ENCODE results near the gene CHDH.
A peak's percentile ranks its signal among the peaks of the same experiment; 100 is the strongest.

The CHDH gene

DNA sequence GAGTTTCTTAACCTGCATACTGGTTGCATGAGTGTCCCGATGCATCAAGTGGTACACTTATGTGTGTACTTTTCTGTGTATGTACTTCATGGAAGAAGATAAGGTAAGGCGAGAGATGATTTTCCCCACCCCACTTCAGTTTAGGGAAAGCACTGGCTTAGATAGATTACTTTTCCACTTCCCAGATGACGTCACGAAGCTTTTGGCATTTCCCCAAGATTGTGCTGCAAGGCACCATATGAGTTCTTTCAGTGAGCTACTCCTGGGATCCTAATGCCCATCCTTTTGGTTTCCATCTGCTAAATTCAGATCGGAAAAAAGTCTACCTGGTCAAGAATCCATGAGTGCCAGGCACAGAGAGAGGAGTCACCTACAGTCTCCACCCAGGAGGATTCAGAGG, 4.7 kb upstream of the CHDH start:
- Histone ChIP-seq H3K9ac (ENCODE audit: low read depth in 1 of 2, low read length in 2 of 2) (no peak overlapping the region), H3K4me3 (ENCODE audit: low read length in 2 of 2) (no peak overlapping the region), H3K27ac (ENCODE audit: low read depth in 2 of 2, low read length in 2 of 2) (no peak overlapping the region), H3K36me3 (ENCODE audit: control insufficient read depth in 2 of 2, insufficient read depth in 2 of 2, low read length in 2 of 2) (no peaks in the 10 kb centered on the region), H3K27me3 (ENCODE audit: control insufficient read depth in 2 of 2, insufficient read depth in 2 of 2, low read length in 2 of 2) (peaks cover 0 to 3% of the 10 kb centered on the region in 2 donors), H3K9me3 (ENCODE audit: control insufficient read depth in 2 of 2, low read length in 2 of 2) (no peaks in the 10 kb centered on the region), H3K4me1 (ENCODE audit: control insufficient read depth in 2 of 2, insufficient read depth in 2 of 2, low read length in 2 of 2) (peaks cover 5% of the 10 kb centered on the region in 2 donors)

DNA sequence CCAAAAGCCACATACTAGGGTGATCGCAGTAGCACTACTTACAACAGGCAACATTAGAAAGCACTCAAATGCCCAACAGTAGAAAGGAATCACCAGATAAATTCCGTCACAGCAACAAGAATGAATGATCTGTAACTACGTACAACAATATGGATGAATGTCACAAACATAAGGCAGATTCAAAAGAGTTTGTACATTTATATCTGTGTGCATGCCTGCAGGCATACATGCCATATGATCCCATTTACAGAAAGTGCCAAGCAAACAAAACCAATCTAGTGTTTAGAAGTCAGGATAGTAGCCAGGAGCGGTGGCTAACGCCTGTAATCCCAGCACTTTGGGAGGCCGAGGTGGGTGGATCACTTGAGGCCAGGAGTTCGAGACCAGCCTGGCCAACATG, 3.7 kb upstream of the CHDH start:
- H3K9ac ChIP-seq (ENCODE audit: low read depth in 1 of 2, low read length in 2 of 2): no peak overlapping the region
- no peak overlapping the region for H3K4me3 ChIP-seq (ENCODE audit: low read length in 2 of 2)
- peaks cover 11% of the 10 kb centered on the region in 2 donors for H3K4me1 ChIP-seq (ENCODE audit: control insufficient read depth in 2 of 2, insufficient read depth in 2 of 2, low read length in 2 of 2)
- no peak overlapping the region for H3K27ac ChIP-seq (ENCODE audit: low read depth in 2 of 2, low read length in 2 of 2)
- no peaks in the 10 kb centered on the region for H3K36me3 ChIP-seq (ENCODE audit: control insufficient read depth in 2 of 2, insufficient read depth in 2 of 2, low read length in 2 of 2)
- H3K27me3 ChIP-seq (ENCODE audit: control insufficient read depth in 2 of 2, insufficient read depth in 2 of 2, low read length in 2 of 2): peaks cover 0 to 3% of the 10 kb centered on the region in 2 donors
- H3K9me3 ChIP-seq (ENCODE audit: control insufficient read depth in 2 of 2, low read length in 2 of 2): no peaks in the 10 kb centered on the region

DNA sequence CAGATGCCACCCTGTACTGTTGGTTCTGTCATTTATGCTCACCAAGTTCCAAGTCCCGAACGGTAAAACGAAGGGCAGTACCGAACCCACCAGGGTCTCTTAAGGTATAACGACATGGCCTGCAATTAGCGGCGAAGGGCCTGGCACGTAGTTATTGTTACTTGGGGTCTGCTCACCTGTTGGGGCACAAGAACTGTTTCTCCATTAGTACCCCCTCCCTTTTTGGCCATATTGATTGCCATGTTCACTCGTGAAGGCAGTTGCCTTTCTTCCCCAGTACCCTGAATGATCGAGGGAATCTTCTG, 584 bp upstream of the CHDH start:
- peak overlapping the region; percentile 65 to 76 for H3K4me3 ChIP-seq (ENCODE audit: low read length in 2 of 2)
- H3K9ac ChIP-seq (ENCODE audit: low read depth in 1 of 2, low read length in 2 of 2): peak overlapping the region; percentile 24 to 81
- no peak overlapping the region for H3K27ac ChIP-seq (ENCODE audit: low read depth in 2 of 2, low read length in 2 of 2)
- H3K27me3 ChIP-seq (ENCODE audit: control insufficient read depth in 2 of 2, insufficient read depth in 2 of 2, low read length in 2 of 2): peaks cover 0 to 3% of the 10 kb centered on the region in 2 donors
- no peaks in the 10 kb centered on the region for H3K36me3 ChIP-seq (ENCODE audit: control insufficient read depth in 2 of 2, insufficient read depth in 2 of 2, low read length in 2 of 2)
- H3K9me3 ChIP-seq (ENCODE audit: control insufficient read depth in 2 of 2, low read length in 2 of 2): no peaks in the 10 kb centered on the region
- peaks cover 30 to 35% of the 10 kb centered on the region in 2 donors for H3K4me1 ChIP-seq (ENCODE audit: control insufficient read depth in 2 of 2, insufficient read depth in 2 of 2, low read length in 2 of 2)

DNA sequence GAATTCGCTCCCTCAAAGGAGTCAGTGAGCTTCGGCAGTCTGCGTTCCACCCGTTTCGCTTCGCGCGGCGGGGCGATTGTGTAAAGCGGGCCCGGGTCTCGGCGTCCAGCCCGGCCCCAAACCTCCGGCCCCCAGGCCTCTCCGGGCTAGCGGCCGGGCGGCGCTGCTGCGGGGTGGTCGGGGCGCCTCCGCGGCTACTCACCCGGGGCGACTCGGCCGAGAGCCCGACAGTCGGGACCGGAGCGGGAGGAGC, 412 bp downstream of the CHDH start:
- no peaks in the 10 kb centered on the region for H3K9me3 ChIP-seq (ENCODE audit: control insufficient read depth in 2 of 2, low read length in 2 of 2)
- H3K9ac ChIP-seq (ENCODE audit: low read depth in 1 of 2, low read length in 2 of 2): peak overlapping the region in 1 of 2 donors; percentile 81
- peak overlapping the region; percentile 79 to 92 for H3K27ac ChIP-seq (ENCODE audit: low read depth in 2 of 2, low read length in 2 of 2)
- H3K4me1 ChIP-seq (ENCODE audit: control insufficient read depth in 2 of 2, insufficient read depth in 2 of 2, low read length in 2 of 2): peaks cover 30 to 41% of the 10 kb centered on the region in 2 donors
- H3K36me3 ChIP-seq (ENCODE audit: control insufficient read depth in 2 of 2, insufficient read depth in 2 of 2, low read length in 2 of 2): no peaks in the 10 kb centered on the region
- H3K4me3 ChIP-seq (ENCODE audit: low read length in 2 of 2): peak overlapping the region; percentile 65 to 76
- peaks cover 0 to 3% of the 10 kb centered on the region in 2 donors for H3K27me3 ChIP-seq (ENCODE audit: control insufficient read depth in 2 of 2, insufficient read depth in 2 of 2, low read length in 2 of 2)

DNA sequence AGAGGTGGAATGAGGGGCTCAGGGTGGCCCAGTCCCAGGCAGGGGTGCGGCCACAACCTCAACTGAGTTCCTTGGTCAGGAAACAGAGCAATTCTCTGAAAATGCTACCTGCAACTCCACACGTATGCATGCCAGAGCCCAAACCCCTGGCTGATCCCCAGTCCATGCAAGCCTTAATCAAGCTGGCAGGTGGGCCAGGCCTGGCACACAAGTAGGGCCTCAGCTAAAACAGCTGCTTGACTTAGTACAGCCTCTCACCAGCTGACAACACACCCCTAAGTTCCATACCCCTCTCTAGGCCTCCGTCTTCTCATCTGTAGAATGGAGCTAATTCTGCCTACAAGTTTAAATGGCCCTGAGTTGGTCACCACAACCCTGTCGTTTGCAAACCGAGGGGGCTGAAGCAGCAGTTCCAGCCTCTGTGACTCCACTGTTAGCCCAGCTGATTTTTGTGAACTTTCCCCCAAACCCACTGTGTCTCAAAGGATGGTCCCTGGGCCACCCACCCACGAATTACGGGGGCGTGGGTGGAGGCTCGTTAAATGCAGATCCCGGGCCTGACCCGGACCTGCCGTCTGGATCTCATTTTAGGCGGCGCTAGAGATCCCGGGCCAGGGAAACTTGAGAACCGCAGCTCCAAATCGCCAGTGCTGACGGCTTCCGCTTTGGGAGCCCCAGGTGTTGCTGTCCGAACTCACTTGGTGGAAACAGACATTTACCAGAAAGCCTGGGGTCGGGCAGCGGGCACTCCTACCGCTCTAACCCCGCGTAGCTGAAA, 927 bp downstream of the CHDH start:
- Histone ChIP-seq H3K9ac (ENCODE audit: low read depth in 1 of 2, low read length in 2 of 2) (peak overlapping the region; percentile 52 to 81), H3K4me1 (ENCODE audit: control insufficient read depth in 2 of 2, insufficient read depth in 2 of 2, low read length in 2 of 2) (peaks cover 30 to 41% of the 10 kb centered on the region in 2 donors), H3K4me3 (ENCODE audit: low read length in 2 of 2) (peak overlapping the region; percentile 65 to 76), H3K27me3 (ENCODE audit: control insufficient read depth in 2 of 2, insufficient read depth in 2 of 2, low read length in 2 of 2) (peaks cover 0 to 3% of the 10 kb centered on the region in 2 donors), H3K27ac (ENCODE audit: low read depth in 2 of 2, low read length in 2 of 2) (peak overlapping the region; percentile 79 to 92), H3K9me3 (ENCODE audit: control insufficient read depth in 2 of 2, low read length in 2 of 2) (no peaks in the 10 kb centered on the region), H3K36me3 (ENCODE audit: control insufficient read depth in 2 of 2, insufficient read depth in 2 of 2, low read length in 2 of 2) (no peaks in the 10 kb centered on the region)

DNA sequence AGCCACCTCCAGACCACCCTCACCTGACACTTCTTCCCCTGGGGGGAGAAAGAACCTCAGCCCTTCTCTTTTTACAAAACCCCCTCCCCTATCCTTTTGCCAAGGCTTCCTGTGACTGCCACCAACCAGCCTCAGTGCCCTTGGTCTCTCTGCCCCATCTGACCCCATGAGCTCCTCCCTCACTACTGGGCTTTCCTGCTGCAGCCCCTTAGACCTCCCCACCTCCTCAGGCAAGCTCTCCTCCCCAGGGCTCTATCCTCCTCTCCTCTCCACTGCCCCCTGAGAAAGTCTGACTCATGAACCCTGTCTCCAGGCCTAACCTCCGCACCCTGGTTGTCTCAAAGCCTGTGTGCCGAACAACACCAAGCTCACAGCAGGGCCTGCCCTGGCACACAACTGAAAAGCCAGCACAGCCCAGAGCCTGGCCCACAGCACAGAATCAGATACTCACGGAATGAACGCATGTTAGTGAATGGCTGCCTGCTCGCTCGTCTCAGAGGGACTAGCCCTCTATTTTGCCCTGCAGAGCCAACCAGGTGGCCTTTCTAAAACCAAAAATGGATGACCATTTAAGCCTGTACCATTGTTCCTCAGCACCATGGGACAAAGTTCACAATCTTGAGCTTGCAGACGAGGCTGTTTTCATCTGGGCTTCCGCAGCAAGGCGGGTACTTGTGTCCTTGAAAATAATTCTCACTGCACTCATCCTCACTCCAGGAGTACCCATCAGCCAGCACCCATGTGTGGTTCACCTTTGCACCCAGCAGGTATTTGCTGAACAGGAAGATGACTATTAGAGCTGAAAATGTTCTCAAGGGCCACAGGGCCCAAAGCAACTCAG, 1.7 kb downstream of the CHDH start:
- Histone ChIP-seq H3K27me3 (ENCODE audit: control insufficient read depth in 2 of 2, insufficient read depth in 2 of 2, low read length in 2 of 2) (peaks cover 0 to 3% of the 10 kb centered on the region in 2 donors), H3K4me3 (ENCODE audit: low read length in 2 of 2) (peak overlapping the region; percentile 65 to 76), H3K9me3 (ENCODE audit: control insufficient read depth in 2 of 2, low read length in 2 of 2) (no peaks in the 10 kb centered on the region), H3K36me3 (ENCODE audit: control insufficient read depth in 2 of 2, insufficient read depth in 2 of 2, low read length in 2 of 2) (peaks cover 0 to 3% of the 10 kb centered on the region in 2 donors), H3K4me1 (ENCODE audit: control insufficient read depth in 2 of 2, insufficient read depth in 2 of 2, low read length in 2 of 2) (peaks cover 30 to 41% of the 10 kb centered on the region in 2 donors), H3K27ac (ENCODE audit: low read depth in 2 of 2, low read length in 2 of 2) (peak overlapping the region; percentile 79 to 92), H3K9ac (ENCODE audit: low read depth in 1 of 2, low read length in 2 of 2) (peak overlapping the region; percentile 52 to 81)

DNA sequence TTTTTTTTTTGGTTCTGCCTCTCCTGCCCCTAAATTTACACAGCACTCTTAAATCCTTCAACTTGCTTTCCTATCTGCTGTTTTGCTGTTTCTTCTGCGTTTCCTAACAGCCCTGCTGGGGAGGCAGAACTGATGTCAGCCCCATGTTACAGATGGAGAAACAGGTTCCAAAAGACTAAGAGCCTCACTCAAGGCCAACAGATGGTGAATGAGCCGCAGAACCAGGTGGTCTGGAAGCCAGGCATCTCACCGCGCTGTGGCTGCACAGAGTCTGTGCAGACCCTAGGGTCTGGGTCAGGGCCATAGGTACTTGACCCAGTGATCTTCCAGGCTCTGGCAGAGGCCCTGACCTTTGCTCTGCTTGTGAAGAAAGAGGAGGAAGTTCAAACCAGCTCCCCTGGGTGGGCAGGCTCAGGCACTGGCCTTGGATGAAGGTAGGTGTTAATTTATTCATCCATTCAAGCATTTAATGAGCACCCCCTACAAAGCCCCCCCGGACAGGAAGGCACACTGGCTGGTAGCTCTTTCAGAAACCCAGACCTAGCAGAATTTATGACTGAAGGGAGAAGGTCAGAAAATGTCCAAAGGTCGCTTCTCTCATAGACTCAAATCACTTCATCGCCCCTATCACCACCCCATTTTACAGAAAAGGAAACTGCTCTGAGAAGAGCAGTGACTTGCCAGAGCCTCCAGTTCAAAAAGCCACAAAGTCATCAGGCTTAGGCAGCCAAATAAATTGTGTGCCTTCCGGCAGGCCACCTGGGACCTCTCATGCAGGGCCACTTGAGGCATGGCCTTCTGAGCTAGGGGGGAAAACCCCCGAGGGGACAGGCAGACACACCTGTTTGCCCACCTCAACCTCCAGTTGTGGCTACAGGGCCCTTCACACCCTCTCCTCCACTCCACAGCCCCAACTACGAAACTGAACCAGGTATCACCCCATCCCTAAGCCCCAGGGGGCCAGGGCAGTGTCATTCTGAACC, 2.7 kb downstream of the CHDH start:
- peaks cover 0 to 8% of the 10 kb centered on the region in 2 donors for H3K36me3 ChIP-seq (ENCODE audit: control insufficient read depth in 2 of 2, insufficient read depth in 2 of 2, low read length in 2 of 2)
- peaks cover 30 to 41% of the 10 kb centered on the region in 2 donors for H3K4me1 ChIP-seq (ENCODE audit: control insufficient read depth in 2 of 2, insufficient read depth in 2 of 2, low read length in 2 of 2)
- peak overlapping the region; percentile 79 to 92 for H3K27ac ChIP-seq (ENCODE audit: low read depth in 2 of 2, low read length in 2 of 2)
- no peaks in the 10 kb centered on the region for H3K9me3 ChIP-seq (ENCODE audit: control insufficient read depth in 2 of 2, low read length in 2 of 2)
- peaks cover 0 to 3% of the 10 kb centered on the region in 2 donors for H3K27me3 ChIP-seq (ENCODE audit: control insufficient read depth in 2 of 2, insufficient read depth in 2 of 2, low read length in 2 of 2)
- H3K4me3 ChIP-seq (ENCODE audit: low read length in 2 of 2): peak overlapping the region; percentile 32 to 44
- peak overlapping the region; percentile 14 to 81 for H3K9ac ChIP-seq (ENCODE audit: low read depth in 1 of 2, low read length in 2 of 2)

DNA sequence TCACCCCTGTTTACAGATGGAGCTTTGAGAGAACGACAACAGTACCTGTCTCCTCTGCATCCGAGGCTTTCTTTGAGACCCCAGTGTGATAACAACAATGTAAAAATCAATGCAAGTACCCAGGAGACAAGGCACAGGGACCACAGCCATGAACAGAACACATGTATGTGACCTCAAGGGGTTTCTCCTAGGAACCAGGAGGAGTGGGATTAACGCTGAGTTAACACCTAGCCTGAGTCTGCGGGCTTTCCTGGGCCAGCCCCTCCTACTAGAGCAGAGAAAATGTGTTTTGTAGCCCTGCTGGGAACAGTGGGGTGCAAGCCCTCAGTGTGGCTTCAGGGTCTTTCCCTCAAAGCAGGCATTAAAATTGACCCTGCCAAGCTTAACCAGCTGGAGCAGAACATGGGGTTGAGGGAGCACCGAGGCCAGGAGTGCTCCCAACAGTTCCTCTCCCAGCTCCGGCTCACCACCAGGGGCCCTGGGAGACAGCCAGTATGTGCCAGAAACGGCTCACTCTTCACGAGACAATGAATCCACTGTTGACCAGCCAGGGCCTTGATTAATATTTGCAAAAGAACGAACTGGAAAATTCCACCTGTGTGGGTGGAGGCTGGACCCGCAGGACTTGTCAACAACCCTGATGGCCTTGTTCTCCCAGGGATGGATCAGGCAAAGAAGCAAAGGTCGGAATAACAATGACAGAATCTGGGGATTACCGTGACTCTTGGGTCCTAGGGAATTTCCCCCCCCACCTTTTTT, 3.6 kb downstream of the CHDH start:
- H3K4me3 ChIP-seq (ENCODE audit: low read length in 2 of 2): peak overlapping the region in 1 of 2 donors; percentile 7
- H3K9me3 ChIP-seq (ENCODE audit: control insufficient read depth in 2 of 2, low read length in 2 of 2): no peaks in the 10 kb centered on the region
- peaks cover 0 to 8% of the 10 kb centered on the region in 2 donors for H3K36me3 ChIP-seq (ENCODE audit: control insufficient read depth in 2 of 2, insufficient read depth in 2 of 2, low read length in 2 of 2)
- H3K4me1 ChIP-seq (ENCODE audit: control insufficient read depth in 2 of 2, insufficient read depth in 2 of 2, low read length in 2 of 2): peaks cover 30 to 41% of the 10 kb centered on the region in 2 donors
- peak overlapping the region; percentile 32 to 50 for H3K9ac ChIP-seq (ENCODE audit: low read depth in 1 of 2, low read length in 2 of 2)
- H3K27me3 ChIP-seq (ENCODE audit: control insufficient read depth in 2 of 2, insufficient read depth in 2 of 2, low read length in 2 of 2): peaks cover 0 to 3% of the 10 kb centered on the region in 2 donors
- peak overlapping the region; percentile 79 to 92 for H3K27ac ChIP-seq (ENCODE audit: low read depth in 2 of 2, low read length in 2 of 2)

DNA sequence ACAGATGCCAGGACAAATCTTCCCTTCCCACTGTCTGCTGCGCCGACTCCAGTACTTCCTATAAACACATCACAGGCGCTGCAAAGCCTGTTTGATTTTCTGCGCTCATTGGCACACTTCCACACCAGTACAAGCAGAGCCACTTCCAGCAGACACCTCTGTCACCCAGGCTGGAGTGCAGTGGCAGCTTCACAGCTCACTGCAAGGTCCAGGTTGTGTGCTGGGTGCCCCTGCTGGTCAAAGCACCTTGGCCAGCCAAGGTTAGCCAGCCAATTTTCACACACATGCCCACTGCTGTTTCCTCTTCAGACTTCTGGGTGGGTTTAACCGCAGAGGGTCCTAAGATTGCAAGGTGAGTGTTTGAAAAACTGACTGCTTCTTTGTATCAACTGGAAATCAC, 4.9 kb downstream of the CHDH start:
- Histone ChIP-seq H3K9ac (ENCODE audit: low read depth in 1 of 2, low read length in 2 of 2) (peak overlapping the region in 1 of 2 donors; percentile 34), H3K4me3 (ENCODE audit: low read length in 2 of 2) (no peak overlapping the region), H3K27me3 (ENCODE audit: control insufficient read depth in 2 of 2, insufficient read depth in 2 of 2, low read length in 2 of 2) (no peaks in the 10 kb centered on the region), H3K4me1 (ENCODE audit: control insufficient read depth in 2 of 2, insufficient read depth in 2 of 2, low read length in 2 of 2) (peaks cover 25 to 37% of the 10 kb centered on the region in 2 donors), H3K36me3 (ENCODE audit: control insufficient read depth in 2 of 2, insufficient read depth in 2 of 2, low read length in 2 of 2) (peaks cover 0 to 10% of the 10 kb centered on the region in 2 donors), H3K9me3 (ENCODE audit: control insufficient read depth in 2 of 2, low read length in 2 of 2) (no peaks in the 10 kb centered on the region), H3K27ac (ENCODE audit: low read depth in 2 of 2, low read length in 2 of 2) (peak overlapping the region; percentile 34 to 68)

Measured in mucosa of rectum (tissue), 2 donors.